Kidney epithelial cell (primary cell): Measurements from ENCODE around the gene CYGB. TPM values are rescaled to one million over a fixed set of nuclear protein-coding genes. Genes with fewer than 3 reads are reported as not detected.
"Not testable (repeated sequence)": the region's sequence is repeated elsewhere in the genome, so short reads cannot be mapped to it uniquely, and the experiment has no call there.

Source experiments
- DNase-seq: peaks from one replicate; pipeline ENCODE4 v3.0.0-alpha.2; 2010; ENCODE audit warnings: low read depth
- H3K27me3 ChIP-seq: 2 replicates; pipeline ENCODE4 v1.6.0; 2011; ENCODE audit warnings: low read length; ENCODE audit not compliant: control insufficient read depth, insufficient read depth
- H3K36me3 ChIP-seq: 2 replicates; pipeline ENCODE4 v1.5.1; 2011; ENCODE audit warnings: low read length; ENCODE audit not compliant: control insufficient read depth, insufficient read depth
- H3K4me3 ChIP-seq: 2 replicates; pipeline ENCODE4 v1.5.1; 2011; ENCODE audit warnings: low read depth, mild to moderate bottlenecking, control low read depth, low read length
- total RNA-seq: library from RNA; depleted of rRNA; stranded (reverse); fragments of >200 nt; gene quantifications from 2 replicates; pipeline ENCODE4 v1.2.3, GENCODE V29; 2015
- TF ChIP-seq, protein P1 (sequence below): IDR thresholded peaks from 2 replicates; pipeline ENCODE4 v1.5.1; 2011; ENCODE audit warnings: mild to moderate bottlenecking, moderate library complexity, low read length, control low read depth, inconsistent platforms; ENCODE audit not compliant: insufficient read depth, poor library complexity, severe bottlenecking

Gene CYGB
- total RNA-seq, 1 donor from 2014 or later: 16.9 TPM

DNA sequence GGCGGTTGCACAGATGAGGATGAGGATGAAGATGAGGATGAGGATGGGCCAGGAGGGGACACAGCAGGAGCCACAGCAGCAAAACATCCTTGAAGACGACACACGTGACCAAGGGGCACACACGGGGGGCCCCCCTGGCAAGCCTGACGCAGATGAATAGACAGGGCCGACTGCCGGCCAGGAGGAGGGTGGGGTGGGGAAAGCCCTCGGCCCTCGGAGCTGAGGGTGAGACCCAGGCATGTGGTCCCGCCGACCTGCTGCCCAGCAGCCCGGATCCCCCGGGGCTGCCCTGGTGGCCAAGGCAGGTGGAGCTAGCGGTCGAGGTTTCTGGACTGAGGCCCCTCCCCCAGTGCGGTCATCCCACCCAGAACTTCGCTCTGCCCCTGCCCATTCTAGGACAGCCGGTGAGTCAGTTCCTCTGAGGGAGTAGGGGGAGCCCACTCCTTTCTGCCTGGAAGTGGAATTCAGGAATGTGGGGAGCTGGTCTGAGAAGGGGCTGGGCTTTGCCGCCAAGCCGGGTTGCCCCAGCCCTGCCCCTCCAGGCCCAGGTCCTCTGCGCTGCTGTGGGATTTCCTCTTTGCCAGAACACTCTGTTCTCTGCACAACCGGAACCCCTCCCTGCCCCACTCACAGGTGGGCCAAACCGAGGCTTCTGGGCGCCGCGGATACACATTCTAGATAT, 9.9 kb downstream of the CYGB start:
- H3K27me3 ChIP-seq: no peaks in the 10 kb centered on the region
- DNase-seq: peak; percentile 78
- no peaks in the 10 kb centered on the region for H3K36me3 ChIP-seq
- H3K4me3 ChIP-seq: no peak overlapping the region
- TF ChIP-seq, protein P1, sequence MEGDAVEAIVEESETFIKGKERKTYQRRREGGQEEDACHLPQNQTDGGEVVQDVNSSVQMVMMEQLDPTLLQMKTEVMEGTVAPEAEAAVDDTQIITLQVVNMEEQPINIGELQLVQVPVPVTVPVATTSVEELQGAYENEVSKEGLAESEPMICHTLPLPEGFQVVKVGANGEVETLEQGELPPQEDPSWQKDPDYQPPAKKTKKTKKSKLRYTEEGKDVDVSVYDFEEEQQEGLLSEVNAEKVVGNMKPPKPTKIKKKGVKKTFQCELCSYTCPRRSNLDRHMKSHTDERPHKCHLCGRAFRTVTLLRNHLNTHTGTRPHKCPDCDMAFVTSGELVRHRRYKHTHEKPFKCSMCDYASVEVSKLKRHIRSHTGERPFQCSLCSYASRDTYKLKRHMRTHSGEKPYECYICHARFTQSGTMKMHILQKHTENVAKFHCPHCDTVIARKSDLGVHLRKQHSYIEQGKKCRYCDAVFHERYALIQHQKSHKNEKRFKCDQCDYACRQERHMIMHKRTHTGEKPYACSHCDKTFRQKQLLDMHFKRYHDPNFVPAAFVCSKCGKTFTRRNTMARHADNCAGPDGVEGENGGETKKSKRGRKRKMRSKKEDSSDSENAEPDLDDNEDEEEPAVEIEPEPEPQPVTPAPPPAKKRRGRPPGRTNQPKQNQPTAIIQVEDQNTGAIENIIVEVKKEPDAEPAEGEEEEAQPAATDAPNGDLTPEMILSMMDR: peak; percentile 22

DNA sequence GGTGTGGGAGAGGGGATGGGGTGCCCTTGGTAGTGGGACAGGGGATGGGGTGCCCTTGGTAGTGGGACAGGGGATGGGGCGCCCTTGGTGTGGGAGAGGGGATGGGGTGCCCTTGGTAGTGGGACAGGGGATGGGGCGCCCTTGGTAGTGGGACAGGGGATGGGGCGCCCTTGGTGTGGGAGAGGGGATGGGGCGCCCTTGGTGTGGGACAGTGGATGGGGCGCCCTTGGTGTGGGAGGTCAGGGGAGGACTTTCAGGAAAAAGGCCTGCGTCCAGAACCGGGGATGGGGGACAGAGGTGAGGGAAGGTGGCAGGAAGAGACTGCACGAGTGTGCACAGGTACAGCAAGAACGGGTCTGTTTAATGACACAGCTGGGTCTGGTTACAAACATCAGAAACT, 10.5 kb downstream of the CYGB start:
- not testable (repeated sequence) for H3K27me3 ChIP-seq, H3K4me3 ChIP-seq, DNase-seq, H3K36me3 ChIP-seq

DNA sequence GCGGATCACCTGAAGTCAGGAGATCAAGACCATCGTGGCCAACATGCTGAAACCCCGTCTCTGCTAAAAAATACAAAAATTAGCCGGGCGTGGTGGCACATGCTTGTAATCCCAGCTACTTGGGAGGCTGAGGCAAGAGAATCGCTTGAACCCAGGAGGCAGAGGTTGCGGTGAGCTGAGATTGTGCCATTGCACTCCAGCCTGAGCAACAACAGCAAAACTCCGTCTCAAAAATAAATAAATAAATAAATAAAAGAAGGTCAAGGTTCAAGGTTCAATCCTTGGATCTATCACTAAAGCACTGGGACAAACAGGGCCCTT, 12.0 kb downstream of the CYGB start:
- H3K36me3 ChIP-seq, H3K27me3 ChIP-seq, H3K4me3 ChIP-seq, DNase-seq: not testable (repeated sequence)

DNA sequence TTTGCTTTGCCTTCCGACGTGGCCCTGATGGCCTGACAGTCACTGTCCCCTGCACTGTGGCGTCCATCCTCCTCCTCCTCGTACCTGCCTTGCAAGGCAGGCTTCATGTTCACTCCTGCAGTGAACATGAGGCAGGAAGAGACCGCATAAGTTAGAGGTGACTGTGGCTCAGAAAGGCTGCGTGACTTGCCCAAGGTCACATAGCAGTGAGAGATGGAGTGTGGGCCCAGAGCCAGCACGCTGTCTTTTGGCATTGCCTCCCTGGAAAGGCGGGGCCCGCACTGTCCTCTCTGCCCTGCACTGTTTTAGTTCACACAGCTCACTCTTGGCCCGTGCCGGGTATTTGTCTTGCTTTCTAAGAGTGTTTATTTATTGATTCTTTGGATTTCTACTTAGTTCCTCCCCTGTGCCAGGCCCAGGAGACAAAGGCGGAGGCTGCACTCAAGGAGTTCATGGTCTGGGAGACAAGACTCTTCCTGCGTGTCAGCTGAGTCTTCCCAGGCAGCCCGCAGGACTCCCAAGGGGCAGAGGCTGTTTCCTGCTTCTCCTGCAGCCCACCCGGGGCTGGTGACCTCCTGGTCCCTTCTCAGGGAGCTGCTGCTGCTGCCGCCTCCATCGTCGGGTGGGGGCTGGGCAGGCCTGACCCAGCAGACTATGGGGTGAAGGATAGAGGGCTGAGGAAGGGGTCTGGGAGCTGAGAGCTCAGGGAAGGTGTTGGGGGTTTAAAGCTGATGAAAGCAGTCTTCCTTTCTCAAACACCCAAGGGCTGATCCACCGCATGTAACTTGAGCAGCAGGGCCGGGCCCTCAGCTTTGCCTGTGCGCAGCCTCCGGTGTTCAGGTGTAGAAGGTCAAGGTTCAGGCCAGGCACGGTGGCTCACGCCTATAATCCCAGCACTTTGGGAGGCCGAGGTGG, 12.7 kb downstream of the CYGB start:
- Histone ChIP-seq H3K4me3 (no peak overlapping the region), H3K27me3 (no peaks in the 10 kb centered on the region), H3K36me3 (no peaks in the 10 kb centered on the region)
- TF ChIP-seq, protein P1: no peak
- no peak for DNase-seq

DNA sequence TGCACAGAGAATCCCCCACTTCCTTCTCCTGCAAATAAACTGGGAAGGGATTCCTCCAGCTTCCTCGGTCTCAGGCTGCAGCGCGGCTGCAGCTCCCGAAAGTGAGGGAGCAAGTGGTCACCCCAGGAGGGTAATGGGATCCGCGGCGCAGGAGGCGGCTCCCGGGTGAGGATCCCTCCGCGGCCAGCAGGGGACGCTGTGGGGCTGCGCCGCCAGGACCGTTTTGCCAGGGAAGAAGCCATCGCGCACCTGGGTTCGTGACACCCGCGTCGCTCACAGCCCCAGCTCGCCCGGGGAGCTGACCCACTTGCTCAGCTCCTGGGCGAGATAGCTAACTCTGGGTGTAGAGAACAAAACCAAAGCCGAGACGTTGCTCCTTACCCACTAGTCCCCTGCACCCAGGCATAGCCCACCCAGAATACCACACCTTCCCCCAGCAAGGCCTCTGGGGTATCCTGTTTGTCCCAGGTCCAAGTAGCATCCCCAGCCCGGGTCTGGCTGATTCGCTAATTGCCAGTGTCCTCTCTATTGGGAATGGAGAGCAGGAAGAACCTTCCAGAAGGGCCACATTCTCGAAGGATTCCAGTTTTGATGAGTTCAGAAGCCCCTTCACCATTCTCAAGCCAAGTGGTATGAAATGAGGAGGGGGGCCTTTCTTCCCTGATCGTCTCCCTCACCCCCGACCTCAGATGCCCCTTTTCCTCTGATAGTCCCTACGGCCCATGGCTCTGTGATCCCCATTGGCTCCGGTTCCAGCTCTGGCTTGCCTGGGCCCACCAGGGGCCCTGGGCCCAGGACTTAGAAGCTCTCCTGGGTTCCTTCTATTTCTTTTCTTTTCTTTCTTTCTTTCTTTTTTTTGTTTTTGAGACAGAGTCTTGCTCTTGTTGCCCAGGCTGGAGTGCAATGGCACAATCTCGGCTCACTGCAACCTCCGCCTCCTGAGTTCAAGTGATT, 14.1 kb downstream of the CYGB start:
- TF ChIP-seq, protein P1: peak; percentile 100
- Histone ChIP-seq H3K36me3 (no peaks in the 10 kb centered on the region), H3K4me3 (no peak overlapping the region), H3K27me3 (no peaks in the 10 kb centered on the region)
- no peak for DNase-seq

DNA sequence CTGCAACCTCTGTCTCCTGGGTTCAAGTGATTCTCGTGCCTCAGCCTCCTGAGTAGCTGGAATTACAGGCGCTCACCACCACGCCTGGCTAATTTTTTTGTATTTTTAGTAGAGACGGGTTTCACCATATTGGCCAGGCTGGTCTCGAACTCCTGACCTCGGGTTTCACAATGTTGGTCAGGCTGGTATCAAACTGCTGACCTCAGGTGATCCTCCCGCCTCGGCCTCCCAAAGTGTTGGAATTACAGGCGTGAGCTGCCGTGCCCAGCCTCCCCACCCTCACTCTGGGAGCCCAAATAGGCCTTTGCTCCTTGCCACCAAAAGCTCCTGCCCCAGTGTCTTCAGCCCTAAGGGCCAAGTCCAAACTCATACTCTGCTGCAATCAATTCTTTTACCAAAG, 15.8 kb downstream of the CYGB start:
- not testable (repeated sequence) for DNase-seq, H3K27me3 ChIP-seq, H3K4me3 ChIP-seq, H3K36me3 ChIP-seq

DNA sequence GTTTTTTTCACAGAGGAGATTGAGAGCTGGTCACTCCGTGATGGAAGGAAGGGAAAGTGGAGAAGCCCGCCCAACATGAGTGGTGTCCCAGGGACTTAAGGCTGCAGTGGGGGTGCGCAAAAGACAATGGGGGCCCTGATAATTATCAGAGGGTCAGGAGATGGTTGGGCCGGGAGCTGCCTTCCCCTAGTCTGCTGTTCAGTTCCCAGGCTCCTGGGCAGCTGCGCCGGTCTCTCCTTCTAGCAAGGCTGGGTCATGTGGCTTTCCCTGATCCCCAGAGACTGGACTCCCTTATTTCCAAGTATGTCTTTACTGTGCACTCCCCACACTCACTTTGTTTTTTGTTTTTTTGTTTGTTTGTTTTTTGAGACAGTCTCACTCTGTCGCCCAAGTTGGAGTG, 16.2 kb downstream of the CYGB start:
- Histone ChIP-seq H3K27me3 (no peaks in the 10 kb centered on the region), H3K36me3 (no peaks in the 10 kb centered on the region), H3K4me3 (no peak overlapping the region)
- no peak for DNase-seq
- TF ChIP-seq, protein P1: no peak
